Osteoblast (primary cell): ENCODE results near the gene DNAJC5. TPM values are rescaled to one million over a fixed set of nuclear protein-coding genes. Genes with fewer than 3 reads are reported as not detected.

Source experiments
- DNase-seq: peaks from one replicate; pipeline ENCODE4 v3.0.0; 2011; ENCODE audit warnings: low spot score, mixed read lengths; ENCODE audit not compliant: insufficient read length; ENCODE audit errors: missing footprints
- H2AFZ ChIP-seq: 2 replicates; pipeline ENCODE4 v1.6.0; 2011; ENCODE audit warnings: mild to moderate bottlenecking, low read length
- H3K27ac ChIP-seq: 2 replicates; pipeline ENCODE4 v1.5.1; 2011; ENCODE audit warnings: mild to moderate bottlenecking, low read depth, low read length, moderate library complexity
- H3K27me3 ChIP-seq: 2 replicates; pipeline ENCODE4 v1.6.0; 2012; ENCODE audit warnings: mild to moderate bottlenecking, control low read depth, inconsistent platforms, low read length, moderate library complexity; ENCODE audit not compliant: insufficient read depth
- H3K36me3 ChIP-seq: 2 replicates; pipeline ENCODE4 v1.5.1; 2011; ENCODE audit warnings: mild to moderate bottlenecking, low read length, control low read depth, moderate library complexity; ENCODE audit not compliant: insufficient read depth
- H3K4me1 ChIP-seq: 2 replicates; pipeline ENCODE4 v1.5.1; 2011; ENCODE audit warnings: mild to moderate bottlenecking, low read length, control low read depth, moderate library complexity; ENCODE audit not compliant: insufficient read depth
- H3K4me2 ChIP-seq: 2 replicates; pipeline ENCODE4 v1.6.0; 2011; ENCODE audit warnings: mild to moderate bottlenecking, low read length; ENCODE audit not compliant: insufficient read depth
- H3K4me3 ChIP-seq: fragments of 200-600 bp; sonication (generic); 3 replicates; pipeline ENCODE4 v1.5.1; 2012; ENCODE audit warnings: mild to moderate bottlenecking, low read length, inconsistent platforms; ENCODE audit not compliant: insufficient read depth
- H3K79me2 ChIP-seq: 2 replicates; pipeline ENCODE4 v1.6.0; 2012; ENCODE audit warnings: mild to moderate bottlenecking, low read length, control low read depth, inconsistent platforms; ENCODE audit not compliant: insufficient read depth
- H3K9me3 ChIP-seq: 2 replicates; pipeline ENCODE4 v1.5.1; 2011; ENCODE audit warnings: low read depth, low read length, control low read depth
- H4K20me1 ChIP-seq: 2 replicates; pipeline ENCODE4 v1.6.0; 2012; ENCODE audit warnings: mild to moderate bottlenecking, low read length, control low read depth; ENCODE audit not compliant: insufficient read depth
- total RNA-seq: library from RNA; depleted of rRNA; stranded (reverse); fragments of >200 nt; gene quantifications from 2 replicates; pipeline ENCODE4 v1.2.3, GENCODE V29; 2012
- TF ChIP-seq, protein P1 (sequence below): IDR thresholded peaks from 2 replicates; pipeline ENCODE4 v1.5.1; 2011; ENCODE audit warnings: mild to moderate bottlenecking, low read depth, low read length, moderate library complexity; ENCODE audit errors: extremely low read depth

DNAJC5 gene
- total RNA-seq, 1 donor: 53.9 TPM

DNA sequence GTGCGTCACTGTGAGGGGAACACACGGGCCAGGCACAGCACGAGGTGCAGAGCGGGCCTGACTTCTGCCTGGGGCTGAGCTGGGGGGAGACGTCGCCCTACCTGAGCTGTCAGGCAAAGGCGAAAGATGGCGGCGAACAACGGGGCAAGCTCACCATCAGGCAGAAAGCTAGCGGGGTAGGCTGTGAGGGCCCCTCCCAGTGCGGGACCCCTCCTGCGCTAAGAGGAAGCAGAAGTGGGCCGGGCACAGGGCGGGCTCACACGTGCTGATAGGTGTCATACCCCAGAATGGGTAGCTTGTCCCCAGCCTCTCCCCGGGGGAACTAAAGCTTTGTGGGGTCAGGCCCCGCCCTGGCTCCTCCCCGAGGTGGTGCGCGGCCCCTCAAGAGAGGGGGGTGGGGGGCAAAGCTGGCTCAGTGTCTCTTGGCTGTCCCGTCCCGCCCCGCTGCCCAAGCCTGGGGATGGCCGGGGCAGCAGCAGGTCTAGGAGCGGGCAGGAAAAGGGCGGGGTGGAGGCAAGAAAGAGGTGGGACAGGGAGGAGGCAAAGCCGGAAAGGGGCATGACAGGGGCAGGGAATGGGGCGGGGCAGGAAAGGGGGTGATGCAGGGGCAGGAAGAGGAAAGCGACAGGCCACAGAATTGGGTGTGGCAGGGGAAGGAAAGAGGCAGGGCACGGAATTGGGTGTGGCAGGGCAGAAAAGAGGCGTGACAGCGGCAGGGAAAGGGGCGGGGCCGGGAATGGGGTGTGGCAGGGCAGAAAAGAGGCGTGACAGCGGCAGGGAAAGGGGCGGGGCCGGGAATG lies 46.6 kb downstream of the DNAJC5 start:
- H4K20me1 ChIP-seq: peaks cover 56% of the 10 kb centered on the region
- H3K36me3 ChIP-seq: peaks cover 20% of the 10 kb centered on the region

DNA sequence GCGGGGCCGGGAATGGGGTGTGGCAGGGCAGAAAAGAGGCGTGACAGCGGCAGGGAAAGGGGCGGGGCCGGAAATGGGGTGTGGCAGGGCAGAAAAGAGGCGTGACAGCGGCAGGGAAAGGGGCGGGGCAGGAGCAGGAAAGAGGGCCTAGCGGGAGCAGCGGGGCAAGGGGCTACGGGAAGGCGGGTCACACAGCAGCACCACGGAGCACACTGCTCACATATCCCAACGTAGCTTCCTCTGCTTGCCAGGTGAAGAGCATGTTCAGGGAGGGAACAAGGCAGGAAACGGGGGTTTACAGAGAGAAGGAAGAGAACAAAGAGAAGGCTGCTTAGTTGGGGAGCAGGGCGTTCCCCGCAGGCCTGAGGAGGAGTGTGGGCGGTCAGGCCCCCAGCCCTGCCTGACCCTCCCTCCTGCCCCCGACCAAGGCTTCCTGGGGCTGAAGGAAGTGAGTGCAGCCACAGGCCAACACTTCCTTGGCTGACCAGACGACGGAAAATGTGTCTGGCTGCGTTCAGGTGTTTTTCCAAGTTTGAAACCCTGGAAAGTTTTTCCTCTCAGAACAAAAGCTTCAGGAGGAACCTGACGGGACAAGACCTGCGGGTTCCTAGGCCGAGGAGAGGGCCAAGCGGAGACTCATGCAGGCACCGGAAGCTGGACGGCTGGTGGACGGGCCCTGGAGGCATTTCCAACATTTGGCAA lies 47.5 kb downstream of the DNAJC5 start:
- no peak overlapping the region for H3K4me3 ChIP-seq
- peaks cover 20% of the 10 kb centered on the region for H3K36me3 ChIP-seq
- H3K27me3 ChIP-seq: no peaks in the 10 kb centered on the region
- no peak overlapping the region for H3K27ac ChIP-seq
- no peaks in the 10 kb centered on the region for H3K9me3 ChIP-seq
- TF ChIP-seq, protein P1, sequence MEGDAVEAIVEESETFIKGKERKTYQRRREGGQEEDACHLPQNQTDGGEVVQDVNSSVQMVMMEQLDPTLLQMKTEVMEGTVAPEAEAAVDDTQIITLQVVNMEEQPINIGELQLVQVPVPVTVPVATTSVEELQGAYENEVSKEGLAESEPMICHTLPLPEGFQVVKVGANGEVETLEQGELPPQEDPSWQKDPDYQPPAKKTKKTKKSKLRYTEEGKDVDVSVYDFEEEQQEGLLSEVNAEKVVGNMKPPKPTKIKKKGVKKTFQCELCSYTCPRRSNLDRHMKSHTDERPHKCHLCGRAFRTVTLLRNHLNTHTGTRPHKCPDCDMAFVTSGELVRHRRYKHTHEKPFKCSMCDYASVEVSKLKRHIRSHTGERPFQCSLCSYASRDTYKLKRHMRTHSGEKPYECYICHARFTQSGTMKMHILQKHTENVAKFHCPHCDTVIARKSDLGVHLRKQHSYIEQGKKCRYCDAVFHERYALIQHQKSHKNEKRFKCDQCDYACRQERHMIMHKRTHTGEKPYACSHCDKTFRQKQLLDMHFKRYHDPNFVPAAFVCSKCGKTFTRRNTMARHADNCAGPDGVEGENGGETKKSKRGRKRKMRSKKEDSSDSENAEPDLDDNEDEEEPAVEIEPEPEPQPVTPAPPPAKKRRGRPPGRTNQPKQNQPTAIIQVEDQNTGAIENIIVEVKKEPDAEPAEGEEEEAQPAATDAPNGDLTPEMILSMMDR: no peak
- peaks cover 41% of the 10 kb centered on the region for H3K79me2 ChIP-seq
- no peak overlapping the region for H3K4me2 ChIP-seq
- H3K4me1 ChIP-seq: no peaks in the 10 kb centered on the region
- H4K20me1 ChIP-seq: peaks cover 62% of the 10 kb centered on the region
- peak; percentile 83 for DNase-seq
- H2AFZ ChIP-seq: no peak overlapping the region

More for the DNA sequence above, 46.6 kb downstream of the DNAJC5 start:
- H3K79me2 ChIP-seq: peaks cover 37% of the 10 kb centered on the region
- H3K4me1 ChIP-seq: no peaks in the 10 kb centered on the region
- peak; percentile 87 for DNase-seq
- H3K27me3 ChIP-seq: no peaks in the 10 kb centered on the region
- H2AFZ ChIP-seq: no peak overlapping the region
- TF ChIP-seq, protein P1: no peak
- no peak overlapping the region for H3K4me3 ChIP-seq
- no peaks in the 10 kb centered on the region for H3K9me3 ChIP-seq
- no peak overlapping the region for H3K4me2 ChIP-seq
- H3K27ac ChIP-seq: no peak overlapping the region

DNA sequence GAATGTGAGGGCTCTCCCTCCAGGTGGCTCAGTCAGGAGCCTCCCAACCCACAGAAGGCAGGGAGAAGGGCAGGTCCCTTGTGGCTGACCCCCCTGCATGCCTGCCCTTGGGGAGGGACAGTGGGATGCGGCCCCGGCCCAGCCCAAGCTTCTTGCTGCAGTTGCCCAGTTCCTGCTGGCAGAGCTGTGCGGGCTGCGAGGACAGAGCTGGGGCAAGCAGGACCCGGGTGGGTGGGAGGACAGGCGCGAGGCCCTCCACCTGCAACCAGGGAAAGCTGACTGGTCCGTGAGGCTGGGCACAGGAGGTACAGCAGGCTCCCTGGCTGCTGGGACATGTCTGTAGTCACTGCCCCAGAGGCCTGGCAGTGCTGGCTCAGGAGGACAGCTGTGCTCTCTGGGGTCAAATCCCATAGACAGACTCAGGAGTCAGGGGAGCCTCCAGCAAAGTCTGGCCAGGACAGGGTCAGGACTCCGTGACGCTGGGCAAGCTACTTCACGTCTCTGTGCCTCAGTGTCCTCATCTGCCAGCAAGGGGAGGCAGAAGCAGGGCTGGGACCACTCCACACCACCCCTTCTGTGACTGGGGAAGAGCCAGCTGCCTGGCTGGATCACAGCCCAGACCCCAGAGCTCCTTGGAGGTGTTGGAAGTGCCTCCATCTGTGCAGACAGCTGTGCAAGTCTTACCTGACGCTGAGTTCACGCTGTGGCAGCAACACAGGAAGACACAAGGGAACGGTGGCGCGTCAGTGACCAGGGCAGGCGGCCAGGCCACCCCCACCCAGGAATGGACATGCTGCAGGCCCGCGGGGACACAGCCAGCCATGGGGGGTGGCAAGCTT lies 48.3 kb downstream of the DNAJC5 start:
- Histone ChIP-seq H3K79me2 (peaks cover 48% of the 10 kb centered on the region), H3K36me3 (peaks cover 20% of the 10 kb centered on the region), H4K20me1 (peaks cover 65% of the 10 kb centered on the region), H2AFZ (no peak overlapping the region), H3K9me3 (no peaks in the 10 kb centered on the region), H3K4me3 (no peak overlapping the region), H3K4me1 (no peaks in the 10 kb centered on the region), H3K27me3 (no peaks in the 10 kb centered on the region), H3K4me2 (no peak overlapping the region), H3K27ac (no peak overlapping the region)
- TF ChIP-seq, protein P1: no peak
- DNase-seq: peak; percentile 81
